SK-N-SH (cell line): ENCODE measurements around the gene TWF2. TPM values are rescaled to one million over a fixed set of nuclear protein-coding genes. Genes with fewer than 3 reads are reported as not detected.

Experiments used
- CTCF ChIA-PET: fragments of 300-600, 350-600 bp; formaldehyde crosslinking; extraction: SDS; loops from one replicate; lab custom pipeline; 2021; lab: Yijun Ruan, JAX
- POLR2A ChIA-PET: fragments of 350-600 bp; sonication (Branson Sonifier 250); formaldehyde crosslinking; extraction: SDS; loops from one replicate; lab custom pipeline; 2020; ENCODE audit warnings: antibody characterized with exemption, inconsistent platforms; lab: Yijun Ruan, JAX
- DNase-seq: peaks from one replicate; pipeline ENCODE4 v3.0.0; 2012
- H2AFZ ChIP-seq: fragments of 200-600 bp; sonication (generic); 2 replicates; pipeline ENCODE4 v1.8.1; 2016; ENCODE audit warnings: antibody characterized with exemption, mild to moderate bottlenecking, low read depth
- H3F3A ChIP-seq: fragments of 200-600 bp; sonication (generic); replicated peaks from 2 replicates; pipeline ENCODE3; 2016; ENCODE audit warnings: antibody characterized with exemption, mild to moderate bottlenecking; ENCODE audit not compliant: insufficient read depth
- H3K27ac ChIP-seq, 2 experiments: fragments of 200-500 bp in 1 of 2; fragments of 200-600 bp in 1 of 2; sonication (Bioruptor generic) in 1 of 2; sonication (generic), shearing (Covaris generic) in 1 of 2; 2 replicates each; pipeline versions ENCODE4 v1.5.1 to v1.6.1; 2014 to 2016; ENCODE audit warnings: low read depth in 2 of 2, inconsistent platforms in 1 of 2, low read length in 1 of 2, mild to moderate bottlenecking in 1 of 2, mixed read lengths in 1 of 2
- H3K27me3 ChIP-seq: fragments of 200-600 bp; sonication (generic), shearing (Covaris generic); 2 replicates; pipeline ENCODE4 v1.6.1; 2016; ENCODE audit warnings: mixed run types; ENCODE audit not compliant: insufficient read depth
- H3K36me3 ChIP-seq, 2 experiments: fragments of 200-500 bp in 1 of 2; fragments of 200-600 bp in 1 of 2; sonication (Bioruptor generic) in 1 of 2; sonication (generic) in 1 of 2; replicated peaks in 1 of 2; 2 replicates each; pipeline versions ENCODE3 to v1.5.1; 2014 to 2016; ENCODE audit warnings: low read length in 1 of 2, mild to moderate bottlenecking in 1 of 2; ENCODE audit not compliant: insufficient read depth in 2 of 2, control insufficient read depth in 1 of 2
- H3K4me1 ChIP-seq, 2 experiments: fragments of 200-500 bp in 1 of 2; fragments of 200-600 bp in 1 of 2; sonication (Bioruptor generic) in 1 of 2; sonication (generic), shearing (Covaris generic) in 1 of 2; 2 replicates each; pipeline versions ENCODE4 v1.5.1 to v1.6.1; 2014 to 2016; ENCODE audit warnings: low read depth in 1 of 2, low read length in 1 of 2, mixed run types in 1 of 2; ENCODE audit not compliant: insufficient read depth in 2 of 2, control insufficient read depth in 1 of 2
- H3K4me2 ChIP-seq: fragments of 200-600 bp; sonication (generic), shearing (Covaris generic); 2 replicates; pipeline ENCODE4 v1.6.1; 2017; ENCODE audit warnings: mixed run types
- H3K4me3 ChIP-seq, 2 experiments: fragments of 200-500 bp in 1 of 2; fragments of 200-600 bp in 1 of 2; sonication (Bioruptor generic) in 1 of 2; sonication (generic), shearing (Covaris generic) in 1 of 2; 2 replicates each; pipeline versions ENCODE4 v1.5.1 to v1.8.1; 2014 to 2016; ENCODE audit warnings: low read depth in 2 of 2, inconsistent platforms in 1 of 2, low read length in 1 of 2, mild to moderate bottlenecking in 1 of 2, mixed read lengths in 1 of 2, moderate library complexity in 1 of 2
- H3K79me2 ChIP-seq: fragments of 200-600 bp; sonication (generic); 2 replicates; pipeline ENCODE4 v1.8.1; 2017; ENCODE audit warnings: mild to moderate bottlenecking; ENCODE audit not compliant: insufficient read depth
- H3K9ac ChIP-seq: fragments of 200-600 bp; sonication (generic); 2 replicates; pipeline ENCODE4 v1.6.1; 2017; ENCODE audit warnings: mixed run types
- H3K9me2 ChIP-seq: fragments of 200-600 bp; sonication (generic); 2 replicates; pipeline ENCODE4 v1.6.1; 2017; ENCODE audit warnings: mixed run types
- H3K9me3 ChIP-seq: fragments of 200-600 bp; sonication (generic); 2 replicates; pipeline ENCODE4 v1.6.1; 2017; ENCODE audit warnings: mixed run types, mild to moderate bottlenecking, moderate library complexity
- H4K20me1 ChIP-seq: fragments of 200-600 bp; sonication (generic); 2 replicates; pipeline ENCODE4 v1.6.1; 2017; ENCODE audit warnings: mild to moderate bottlenecking, mixed run types; ENCODE audit not compliant: insufficient read depth
- CHD2 ChIP-seq: fragments of 150-350 bp; IDR thresholded peaks from 2 replicates; pipeline ENCODE4 v1.6.1; 2018; ENCODE audit warnings: low read length; ENCODE audit not compliant: partially characterized antibody
- ELF1 ChIP-seq: IDR thresholded peaks from 2 replicates; pipeline ENCODE4 v1.4.0; 2012
- EP300 ChIP-seq, 2 experiments: IDR thresholded peaks; 2 replicates each; pipeline versions ENCODE4 v1.4.0 to v1.6.1; 2012; ENCODE audit warnings: borderline replicate concordance in 1 of 2, low read depth in 1 of 2, low read length in 1 of 2
- EZH2phosphoT487 ChIP-seq: fragments of 200-600 bp; sonication (generic); IDR thresholded peaks from 2 replicates; pipeline ENCODE4 v1.6.1; 2017; ENCODE audit warnings: low read depth, mixed run types, mild to moderate bottlenecking, antibody characterized with exemption, moderate library complexity, borderline replicate concordance
- FOSL2 ChIP-seq: IDR thresholded peaks from 2 replicates; pipeline ENCODE4 v1.4.0; 2012; ENCODE audit warnings: low read depth, mild to moderate bottlenecking, moderate library complexity, borderline replicate concordance
- FOXJ3 ChIP-seq: sonication (generic); formaldehyde crosslinking; IDR thresholded peaks from 2 replicates; pipeline ENCODE4 v1.5.1; 2020; ENCODE audit warnings: mild to moderate bottlenecking, missing genetic modification reagents
- FOXM1 ChIP-seq: IDR thresholded peaks from 2 replicates; pipeline ENCODE4 v1.4.0; 2012; ENCODE audit warnings: low read depth, mild to moderate bottlenecking
- GABPA ChIP-seq: IDR thresholded peaks from 2 replicates; pipeline ENCODE4 v1.4.0; 2012; ENCODE audit warnings: low read depth, mild to moderate bottlenecking
- GATA2 ChIP-seq: sonication (generic); formaldehyde crosslinking; IDR thresholded peaks from 2 replicates; pipeline ENCODE4 v1.5.0; 2020; ENCODE audit warnings: mild to moderate bottlenecking, missing genetic modification reagents
- IRF3 ChIP-seq: fragments of 150-350 bp; IDR thresholded peaks from 2 replicates; pipeline ENCODE4 v1.6.1; 2016; ENCODE audit warnings: mild to moderate bottlenecking, low read depth, low read length
- JUND ChIP-seq: IDR thresholded peaks from 2 replicates; pipeline ENCODE4 v1.4.0; 2012
- MXI1 ChIP-seq: IDR thresholded peaks from 2 replicates; pipeline ENCODE4 v1.6.1; 2012; ENCODE audit warnings: mild to moderate bottlenecking, low read depth, low read length, improper control_type of control experiment
- NFIC ChIP-seq: IDR thresholded peaks from 2 replicates; pipeline ENCODE4 v1.4.0; 2012; ENCODE audit warnings: borderline replicate concordance
- PBX3 ChIP-seq: IDR thresholded peaks from 2 replicates; pipeline ENCODE4; 2012
- POLR2AphosphoS5 ChIP-seq: IDR thresholded peaks from 2 replicates; pipeline ENCODE4 v1.6.1; 2012; ENCODE audit warnings: low read depth, low read length
- RCOR1 ChIP-seq: fragments of 150-350 bp; IDR thresholded peaks from 2 replicates; pipeline ENCODE4 v1.6.1; 2017; ENCODE audit warnings: antibody characterized with exemption, low read length
- REST ChIP-seq: IDR thresholded peaks from 2 replicates; pipeline ENCODE4 v1.6.1; 2012; ENCODE audit warnings: mild to moderate bottlenecking, low read depth, low read length, moderate library complexity
- RFX5 ChIP-seq: IDR thresholded peaks from 2 replicates; pipeline ENCODE4 v1.6.1; 2012; ENCODE audit warnings: mild to moderate bottlenecking, improper control_type of control experiment, low read length
- TAF1 ChIP-seq: IDR thresholded peaks from 2 replicates; pipeline ENCODE4 v1.6.1; 2012; ENCODE audit warnings: low read depth, mild to moderate bottlenecking, low read length, moderate library complexity, borderline replicate concordance
- USF1 ChIP-seq: IDR thresholded peaks from 2 replicates; pipeline ENCODE4 v1.4.0; 2012; ENCODE audit warnings: low read depth, borderline replicate concordance
- WGBS: methylation state at CpG from one replicate; pipeline ENCODE4 v1.1.6; 2017; ENCODE audit warnings: low lambda C conversion rate; 5-methylcytosine and 5-hydroxymethylcytosine counted together
- polyA plus RNA-seq, 3 experiments: library from polyadenylated mRNA; depleted of rRNA; stranded (reverse); fragments of >200 nt; gene quantifications; 2 replicates each; pipeline ENCODE4 v1.2.3, GENCODE V29; 2012

TWF2 gene
- polyA plus RNA-seq, 1 of the 3 experiments (the other 2 are of a cell fraction): 188 TPM

GRCh38 chr3:52197499-52197841, 41.5 kb downstream of the TWF2 start (continued):
- no peak for TF ChIP-seq REST
- TF ChIP-seq MXI1: no peak
- no peak for TF ChIP-seq IRF3
- TF ChIP-seq TAF1: no peak
- no peak for TF ChIP-seq CHD2
- no peak for TF ChIP-seq ELF1
- TF ChIP-seq EP300 (IDR thresholded peaks at IDR 0.05; ENCODE audit: borderline replicate concordance in 1 of 2, low read depth in 1 of 2, low read length in 1 of 2): no peak
- no peak for TF ChIP-seq POLR2AphosphoS5
- TF ChIP-seq JUND: no peak
- no peak for TF ChIP-seq GABPA
- TF ChIP-seq FOXJ3 (CRISPR knock-in tag): no peak
- TF ChIP-seq NFIC: no peak

GRCh38 chr3:52196977-52197376, 42.0 kb downstream of the TWF2 start:
- no peak overlapping the region for H3K27ac ChIP-seq
- peaks cover 14 to 16% of the 10 kb centered on the region in 2 experiments for H3K36me3 ChIP-seq
- no peaks in the 10 kb centered on the region for H3K27me3 ChIP-seq
- ChIA-PET POLR2A (interaction anchor here (0.7 kb wide), 1 partner anchor 43 kb away, joined by 3 read pairs; the partner anchor contains the start of gene POC1A), CTCF (interaction anchor here (0.7 to 2.0 kb wide), 9 partner anchors 12 to 193 kb away, joined by 3 to 9 read pairs (median 3); no protein-coding TSS in a partner anchor)
- H3K9ac ChIP-seq: no peak overlapping the region
- WGBS: 86% methylated on average over 3 of the region's 3 CpGs
- no peak for DNase-seq
- no peak overlapping the region for H3K4me3 ChIP-seq
- no peaks in the 10 kb centered on the region for H4K20me1 ChIP-seq
- H3K4me1 ChIP-seq: peaks cover 7 to 23% of the 10 kb centered on the region in 2 experiments
- peak overlapping the region; percentile 97; the same call in 1 of the 2 replicates for H3K4me2 ChIP-seq
- peaks cover 33% of the 10 kb centered on the region for H3K79me2 ChIP-seq
- no peaks in the 10 kb centered on the region for H3K9me2 ChIP-seq
- H3F3A ChIP-seq: peaks cover 5% of the 10 kb centered on the region
- H3K9me3 ChIP-seq: no peaks in the 10 kb centered on the region
- no peak overlapping the region for H2AFZ ChIP-seq
- TF ChIP-seq FOXM1: no peak
- TF ChIP-seq ELF1: no peak
- no peak for TF ChIP-seq TAF1
- no peak for TF ChIP-seq EZH2phosphoT487
- TF ChIP-seq USF1: no peak
- TF ChIP-seq GATA2: no peak
- TF ChIP-seq NFIC: no peak
- TF ChIP-seq FOSL2: no peak
- TF ChIP-seq PBX3: no peak
- TF ChIP-seq RCOR1: no peak
- no peak for TF ChIP-seq RFX5
- TF ChIP-seq REST: no peak
- TF ChIP-seq EP300 (IDR thresholded peaks at IDR 0.05; ENCODE audit: borderline replicate concordance in 1 of 2, low read depth in 1 of 2, low read length in 1 of 2): no peak
- TF ChIP-seq IRF3: no peak
- no peak for TF ChIP-seq POLR2AphosphoS5
